ENCODE measurements around the gene TCFL5.
"Not testable (repeated sequence)": the region's sequence is repeated elsewhere in the genome, so short reads cannot be mapped to it uniquely, and the experiment has no call there.

The TCFL5 gene

GRCh38 chr20:62879275-62880146, 17.9 kb upstream of the TCFL5 start:
- no peak for DNase-seq

- no peak for DNase-seq
These were observed 16.8 kb upstream of the TCFL5 start for GRCh38 chr20:62878244-62879038.

- no peak for DNase-seq
These were observed 15.5 kb upstream of the TCFL5 start for GRCh38 chr20:62876902-62877816.

GRCh38 chr20:62876501-62876901, 14.9 kb upstream of the TCFL5 start:
- no peak for DNase-seq

GRCh38 chr20:62875419-62876361, 14.1 kb upstream of the TCFL5 start:
- DNase-seq = peak; percentile 86

GRCh38 chr20:62874964-62875344, 13.3 kb upstream of the TCFL5 start:
- peak; percentile 32 for DNase-seq

GRCh38 chr20:62873681-62874031, 12.0 kb upstream of the TCFL5 start:
- not testable (repeated sequence) for DNase-seq

- DNase-seq = no peak
These were observed 11.7 kb upstream of the TCFL5 start for GRCh38 chr20:62873280-62873679.

GRCh38 chr20:62872862-62873261, 11.2 kb upstream of the TCFL5 start:
- DNase-seq = no peak

- peak; percentile 29 for DNase-seq
These were observed 10.7 kb upstream of the TCFL5 start for GRCh38 chr20:62872184-62872847.

- DNase-seq = no peak
These were observed 2.6 kb upstream of the TCFL5 start for GRCh38 chr20:62864207-62864606.

- DNase-seq = no peak
These were observed 514 bp downstream of the TCFL5 start for GRCh38 chr20:62860924-62861691.

GRCh38 chr20:62860391-62860923, 1.2 kb downstream of the TCFL5 start:
- no peak for DNase-seq

GRCh38 chr20:62859721-62860120, 1.9 kb downstream of the TCFL5 start:
- DNase-seq = no peak

GRCh38 chr20:62858058-62858830, 3.4 kb downstream of the TCFL5 start:
- no peak for DNase-seq

- DNase-seq = no peak
These were observed 4.5 kb downstream of the TCFL5 start for GRCh38 chr20:62856931-62857619.

- no peak for DNase-seq
These were observed 6.5 kb downstream of the TCFL5 start for GRCh38 chr20:62855120-62855519.

- DNase-seq = no peak
These were observed 7.5 kb downstream of the TCFL5 start for GRCh38 chr20:62854121-62854520.

- not testable (repeated sequence) for DNase-seq
These were observed 8.3 kb downstream of the TCFL5 start for GRCh38 chr20:62853304-62853703.
